OCI-LY7 (cell line): ENCODE data around the gene SLC47A1. TPM values are rescaled to one million over a fixed set of nuclear protein-coding genes. Genes with fewer than 3 reads are reported as not detected.

Experiments
- BruUV-seq: library from RNA; stranded (reverse); fragments of 400-500 nt; replicated peaks from 2 replicates; lab custom pipeline; 2021; lab: Mats Ljungman, UMichigan
- CTCF ChIA-PET: fragments of 300-600 bp; sonication (Branson Sonifier 250); formaldehyde crosslinking; loops from one replicate; lab custom pipeline; 2022; ENCODE audit warnings: antibody characterized with exemption; ENCODE audit not compliant: unreplicated experiment; lab: Charles Lee
- POLR2A ChIA-PET: fragments of 300-600 bp; sonication (Branson Sonifier 250); formaldehyde crosslinking; loops from one replicate; lab custom pipeline; 2022; ENCODE audit warnings: antibody characterized with exemption; lab: Charles Lee
- DNase-seq: peaks from one replicate; pipeline ENCODE4 v3.0.0-alpha.2; 2015; ENCODE audit warnings: low spot score
- H2AFZ ChIP-seq: fragments of 200-600 bp; sonication (generic), shearing (Covaris generic); 2 replicates; pipeline ENCODE4 v1.6.1; 2014; ENCODE audit warnings: mild to moderate bottlenecking, antibody characterized with exemption, low read length, moderate library complexity
- H3K27ac ChIP-seq: fragments of 200-600 bp; sonication (generic); 2 replicates; pipeline ENCODE4 v1.5.1; 2014; ENCODE audit warnings: mixed run types, low read depth, mild to moderate bottlenecking, moderate library complexity, low read length, inconsistent platforms; ENCODE audit not compliant: poor library complexity, severe bottlenecking
- H3K36me3 ChIP-seq: fragments of 200-600 bp; sonication (generic); 2 replicates; pipeline ENCODE4 v1.6.1; 2014; ENCODE audit warnings: mild to moderate bottlenecking, antibody characterized with exemption, low read length, moderate library complexity, mixed read lengths; ENCODE audit not compliant: insufficient read depth
- H3K4me1 ChIP-seq: fragments of 200-600 bp; sonication (generic); 2 replicates; pipeline ENCODE4 v1.5.1; 2014; ENCODE audit warnings: mild to moderate bottlenecking, low read length; ENCODE audit not compliant: insufficient read depth, poor library complexity, severe bottlenecking
- H3K4me2 ChIP-seq: fragments of 200-600 bp; sonication (generic); 2 replicates; pipeline ENCODE4 v1.6.1; 2014; ENCODE audit warnings: mild to moderate bottlenecking, low read length
- H3K4me3 ChIP-seq: fragments of 200-600 bp; sonication (generic); 2 replicates; pipeline ENCODE4 v1.5.1; 2014; ENCODE audit warnings: mild to moderate bottlenecking, low read depth, low read length; ENCODE audit not compliant: poor library complexity, severe bottlenecking
- H3K79me2 ChIP-seq: fragments of 200-600 bp; sonication (generic); 2 replicates; pipeline ENCODE4 v1.6.1; 2016; ENCODE audit warnings: low read depth, mild to moderate bottlenecking, low read length, moderate library complexity, mixed read lengths; ENCODE audit not compliant: insufficient read depth
- H3K9me2 ChIP-seq: fragments of 200-600 bp; sonication (generic); 2 replicates; pipeline ENCODE4 v1.6.1; 2016; ENCODE audit warnings: mild to moderate bottlenecking, low read length, mixed read lengths; ENCODE audit not compliant: insufficient read depth
- H3K9me3 ChIP-seq: fragments of 200-600 bp; sonication (generic); 2 replicates; pipeline ENCODE4 v1.6.1; 2014; ENCODE audit warnings: mild to moderate bottlenecking, mixed run types, low read length, mixed read lengths
- H4K20me1 ChIP-seq: fragments of 200-600 bp; sonication (generic); 2 replicates; pipeline ENCODE4 v1.6.1; 2014; ENCODE audit warnings: mild to moderate bottlenecking, antibody characterized with exemption, low read length, moderate library complexity, mixed read lengths; ENCODE audit not compliant: insufficient read depth
- CTCF ChIP-seq: fragments of 200-600 bp; sonication (generic); conservative IDR thresholded peaks from 2 replicates; pipeline ENCODE4 v1.5.1; 2014; ENCODE audit warnings: mild to moderate bottlenecking, antibody characterized with exemption, low read length, moderate library complexity, mixed read lengths
- EZH2phosphoT487 ChIP-seq: fragments of 200-600 bp; sonication (generic); IDR thresholded peaks from 2 replicates; pipeline ENCODE4 v1.6.1; 2018; ENCODE audit warnings: low read depth, borderline replicate concordance, mild to moderate bottlenecking, mixed run types, antibody characterized with exemption, low read length, moderate library complexity, mixed read lengths
- intact Hi-C: fragments of 100-400 bp; cut with micrococcal nuclease; formaldehyde crosslinking; loops from one replicate; pipeline ENCODE4 v1.10.0; 2022; ENCODE audit not compliant: unreplicated experiment
- total RNA-seq, 2 experiments: library from RNA; depleted of rRNA in 1 of 2; stranded (reverse); fragments of >200 nt in 1 of 2; shearing (Covaris generic) in 1 of 2; gene quantifications; 2 replicates each; pipeline ENCODE4 v1.2.3, GENCODE V29; 2014 to 2022

The SLC47A1 gene
- total RNA-seq, 2 experiments from 2014 or later = not detected

GRCh38 chr17:19544366-19544765 is 10.7 kb downstream of the SLC47A1 start:
- BruUV-seq = no TSS peak
- no peak for DNase-seq
- Histone ChIP-seq H3K79me2 (no peaks in the 10 kb centered on the region), H3K4me1 (no peaks in the 10 kb centered on the region), H3K36me3 (no peaks in the 10 kb centered on the region), H3K9me2 (no peaks in the 10 kb centered on the region), H3K9me3 (no peaks in the 10 kb centered on the region), H4K20me1 (no peaks in the 10 kb centered on the region), H2AFZ (no peak overlapping the region), H3K4me3 (no peak overlapping the region), H3K4me2 (no peak overlapping the region), H3K27ac (no peak overlapping the region)
- POLR2A ChIA-PET = no interaction called here
- CTCF ChIA-PET = no interaction called here
- intact Hi-C loops = no loop called here
- TF ChIP-seq EZH2phosphoT487 = no peak
- TF ChIP-seq CTCF = no peak

- no peak overlapping the region for H3K4me2 ChIP-seq
- TF ChIP-seq EZH2phosphoT487 = no peak
- peak; percentile 66 for TF ChIP-seq CTCF
- H3K27ac ChIP-seq = no peak overlapping the region
These were observed 12.8 kb downstream of the SLC47A1 start for GRCh38 chr17:19546289-19547065.

More at GRCh38 chr17:19546289-19547065, 12.8 kb downstream of the SLC47A1 start:
- Histone ChIP-seq H4K20me1 (no peaks in the 10 kb centered on the region), H3K4me3 (no peak overlapping the region), H3K36me3 (no peaks in the 10 kb centered on the region), H3K4me1 (no peaks in the 10 kb centered on the region), H2AFZ (no peak overlapping the region), H3K9me3 (no peaks in the 10 kb centered on the region), H3K9me2 (no peaks in the 10 kb centered on the region), H3K79me2 (no peaks in the 10 kb centered on the region)
- intact Hi-C loops = no loop called here
- ChIA-PET CTCF (no interaction called here), POLR2A (interaction anchor here (1.0 kb wide), 1 partner anchor 20 kb away, joined by 3 read pairs; no protein-coding TSS in a partner anchor)
- DNase-seq = peak; percentile 38
- BruUV-seq = no TSS peak
